Cardiac fibroblast (primary cell): Measurements from ENCODE around the gene SNX19.
A peak's percentile ranks its signal among the peaks of the same experiment; 100 is the strongest.

Experiments used
- DNase-seq, 2 donors: peaks; one replicate each; pipeline versions ENCODE4 v3.0.0 to v3.0.0-alpha.2; 2010; ENCODE audit warnings: low read depth in 2 of 2
- H3K4me3 ChIP-seq, 2 donors: replicated peaks in 1 of 2; 1 replicate in 1 of 2; 2 replicates in 1 of 2; pipeline ENCODE4 v1.5.1; 2011; ENCODE audit warnings: low read depth in 2 of 2, low read length in 2 of 2, mild to moderate bottlenecking in 2 of 2, moderate library complexity in 1 of 2
- TF ChIP-seq, protein P1 (sequence below): IDR thresholded peaks from one replicate; pipeline ENCODE4 v1.5.1; 2011; ENCODE audit warnings: low read depth, mild to moderate bottlenecking, low read length, inconsistent platforms

The SNX19 gene, protein sequence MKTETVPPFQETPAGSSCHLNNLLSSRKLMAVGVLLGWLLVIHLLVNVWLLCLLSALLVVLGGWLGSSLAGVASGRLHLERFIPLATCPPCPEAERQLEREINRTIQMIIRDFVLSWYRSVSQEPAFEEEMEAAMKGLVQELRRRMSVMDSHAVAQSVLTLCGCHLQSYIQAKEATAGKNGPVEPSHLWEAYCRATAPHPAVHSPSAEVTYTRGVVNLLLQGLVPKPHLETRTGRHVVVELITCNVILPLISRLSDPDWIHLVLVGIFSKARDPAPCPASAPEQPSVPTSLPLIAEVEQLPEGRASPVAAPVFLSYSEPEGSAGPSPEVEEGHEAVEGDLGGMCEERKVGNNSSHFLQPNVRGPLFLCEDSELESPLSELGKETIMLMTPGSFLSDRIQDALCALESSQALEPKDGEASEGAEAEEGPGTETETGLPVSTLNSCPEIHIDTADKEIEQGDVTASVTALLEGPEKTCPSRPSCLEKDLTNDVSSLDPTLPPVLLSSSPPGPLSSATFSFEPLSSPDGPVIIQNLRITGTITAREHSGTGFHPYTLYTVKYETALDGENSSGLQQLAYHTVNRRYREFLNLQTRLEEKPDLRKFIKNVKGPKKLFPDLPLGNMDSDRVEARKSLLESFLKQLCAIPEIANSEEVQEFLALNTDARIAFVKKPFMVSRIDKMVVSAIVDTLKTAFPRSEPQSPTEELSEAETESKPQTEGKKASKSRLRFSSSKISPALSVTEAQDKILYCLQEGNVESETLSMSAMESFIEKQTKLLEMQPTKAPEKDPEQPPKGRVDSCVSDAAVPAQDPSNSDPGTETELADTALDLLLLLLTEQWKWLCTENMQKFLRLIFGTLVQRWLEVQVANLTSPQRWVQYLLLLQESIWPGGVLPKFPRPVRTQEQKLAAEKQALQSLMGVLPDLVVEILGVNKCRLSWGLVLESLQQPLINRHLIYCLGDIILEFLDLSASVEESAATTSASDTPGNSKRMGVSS

DNA sequence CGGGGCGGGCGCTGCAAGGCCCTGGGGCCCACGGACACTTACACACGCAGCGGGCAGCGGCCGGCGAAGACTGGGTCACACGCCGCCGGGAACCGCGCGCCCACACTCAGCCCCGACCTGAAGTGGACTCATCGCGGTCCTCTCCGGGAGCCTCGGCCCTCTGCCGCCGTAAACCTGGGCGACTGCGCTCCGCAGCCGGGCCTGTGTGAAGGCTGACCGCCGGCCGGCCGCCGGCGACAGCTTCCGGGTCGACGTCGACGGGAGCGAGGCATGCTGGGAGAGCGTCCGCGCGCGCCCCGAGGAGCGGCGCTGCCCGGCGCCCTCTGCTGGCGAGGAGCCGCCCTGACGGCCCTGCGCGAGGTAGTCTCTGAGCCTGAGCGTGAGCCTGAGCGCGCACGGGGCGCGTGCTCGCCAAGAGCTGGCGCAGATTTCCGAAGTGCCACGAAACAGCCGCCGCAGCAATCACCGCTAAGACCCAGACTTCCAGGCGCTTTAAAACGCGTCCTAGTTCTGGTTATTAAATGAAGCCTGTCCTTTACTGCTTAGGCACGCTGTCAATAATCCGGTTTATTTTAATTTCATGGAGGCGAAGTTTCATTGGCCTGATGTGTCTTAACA, at the start of gene SNX19:
TSS of gene SNX19 (minus strand) at position 242 of the 618 bp plus-strand sequence. CDS start 540 bp downstream, outside the sequence.
- TF ChIP-seq, protein P1, sequence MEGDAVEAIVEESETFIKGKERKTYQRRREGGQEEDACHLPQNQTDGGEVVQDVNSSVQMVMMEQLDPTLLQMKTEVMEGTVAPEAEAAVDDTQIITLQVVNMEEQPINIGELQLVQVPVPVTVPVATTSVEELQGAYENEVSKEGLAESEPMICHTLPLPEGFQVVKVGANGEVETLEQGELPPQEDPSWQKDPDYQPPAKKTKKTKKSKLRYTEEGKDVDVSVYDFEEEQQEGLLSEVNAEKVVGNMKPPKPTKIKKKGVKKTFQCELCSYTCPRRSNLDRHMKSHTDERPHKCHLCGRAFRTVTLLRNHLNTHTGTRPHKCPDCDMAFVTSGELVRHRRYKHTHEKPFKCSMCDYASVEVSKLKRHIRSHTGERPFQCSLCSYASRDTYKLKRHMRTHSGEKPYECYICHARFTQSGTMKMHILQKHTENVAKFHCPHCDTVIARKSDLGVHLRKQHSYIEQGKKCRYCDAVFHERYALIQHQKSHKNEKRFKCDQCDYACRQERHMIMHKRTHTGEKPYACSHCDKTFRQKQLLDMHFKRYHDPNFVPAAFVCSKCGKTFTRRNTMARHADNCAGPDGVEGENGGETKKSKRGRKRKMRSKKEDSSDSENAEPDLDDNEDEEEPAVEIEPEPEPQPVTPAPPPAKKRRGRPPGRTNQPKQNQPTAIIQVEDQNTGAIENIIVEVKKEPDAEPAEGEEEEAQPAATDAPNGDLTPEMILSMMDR, result peak; percentile 54
- peak; percentile 91 to 95 for DNase-seq
- H3K4me3 ChIP-seq, result peak within 1 kb of the TSS; percentile 64 to 71

DNA sequence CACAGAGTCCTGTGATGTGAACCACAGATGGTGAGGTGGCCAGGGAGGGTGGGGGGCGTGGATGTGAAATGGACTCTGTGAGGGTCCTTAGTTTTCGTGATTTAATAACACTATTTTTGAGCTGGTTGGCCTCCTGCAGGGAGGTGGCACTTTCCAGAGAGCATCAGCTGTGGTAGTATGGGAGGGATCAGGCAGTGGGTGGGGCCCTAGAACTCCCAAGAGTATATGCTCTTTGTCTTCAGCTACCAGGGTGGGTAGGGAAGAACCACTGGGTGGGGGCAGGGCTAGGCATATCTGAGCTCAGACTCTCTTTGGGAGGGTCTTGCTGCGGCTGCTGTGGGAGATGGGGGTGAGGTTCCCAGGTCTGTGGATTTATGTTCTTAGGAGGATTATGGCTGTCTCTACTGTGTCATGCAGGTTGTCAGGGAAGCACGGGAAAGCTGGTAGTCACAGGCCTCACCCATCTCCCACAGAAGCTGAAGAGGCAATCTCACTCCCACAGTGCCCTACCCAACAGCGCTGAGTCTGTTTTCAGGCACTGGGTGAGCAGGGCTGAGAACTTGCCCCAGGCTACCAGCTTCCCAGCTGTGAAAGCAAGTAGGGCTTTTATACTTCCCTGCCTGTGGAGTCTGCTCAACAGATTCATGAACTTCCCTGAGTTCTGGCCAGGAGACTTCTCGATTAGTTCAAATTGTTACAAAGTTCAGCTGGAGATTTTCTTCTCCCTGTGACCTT, 47.9 kb upstream of the SNX19 start:
- H3K4me3 ChIP-seq, result no peak overlapping the region
- no peak for DNase-seq
- TF ChIP-seq, protein P1, result no peak

DNA sequence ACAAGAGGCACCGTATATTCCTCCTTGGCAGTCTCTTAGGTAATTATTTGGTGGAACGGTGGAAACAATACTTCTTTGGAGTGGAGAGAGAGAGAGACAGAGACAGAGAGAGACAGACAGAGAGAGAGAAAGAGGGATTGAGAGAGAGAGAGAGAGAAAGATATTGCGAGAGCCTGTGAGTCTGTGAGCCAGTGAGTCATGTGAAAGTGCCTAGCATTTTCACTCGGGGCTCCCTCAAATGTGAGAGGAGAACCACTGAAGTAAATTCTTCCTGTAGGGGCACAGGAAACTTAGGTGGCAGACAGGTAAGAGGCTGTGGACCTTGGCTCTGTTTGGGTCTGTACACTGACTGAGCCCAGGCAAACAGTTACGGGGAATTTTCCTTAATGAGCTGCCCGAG, 31.6 kb upstream of the SNX19 start:
- no peak overlapping the region for H3K4me3 ChIP-seq
- DNase-seq, result peak; percentile 3 to 12
- TF ChIP-seq, protein P1, result no peak

DNA sequence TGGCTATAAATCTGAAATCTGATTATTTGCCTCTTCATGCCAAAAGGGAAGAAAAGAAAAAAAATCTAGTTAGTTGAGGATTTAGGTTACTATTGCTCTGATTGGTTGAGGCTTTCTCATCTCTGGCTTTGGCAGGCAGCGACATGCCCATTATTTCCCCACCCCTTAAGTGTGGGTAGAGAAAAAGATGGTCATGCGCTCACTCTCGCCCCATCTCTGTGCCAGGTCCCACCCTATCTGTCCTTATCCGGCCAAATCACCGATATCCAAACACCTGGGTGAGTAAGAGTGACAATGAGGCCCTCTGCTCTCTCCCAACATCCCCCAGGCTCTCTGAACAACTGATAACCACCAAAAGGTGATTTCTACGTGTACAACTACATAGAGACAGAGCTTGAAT, 31.2 kb upstream of the SNX19 start:
- H3K4me3 ChIP-seq, result no peak overlapping the region
- DNase-seq, result no peak
- TF ChIP-seq, protein P1, result no peak

DNA sequence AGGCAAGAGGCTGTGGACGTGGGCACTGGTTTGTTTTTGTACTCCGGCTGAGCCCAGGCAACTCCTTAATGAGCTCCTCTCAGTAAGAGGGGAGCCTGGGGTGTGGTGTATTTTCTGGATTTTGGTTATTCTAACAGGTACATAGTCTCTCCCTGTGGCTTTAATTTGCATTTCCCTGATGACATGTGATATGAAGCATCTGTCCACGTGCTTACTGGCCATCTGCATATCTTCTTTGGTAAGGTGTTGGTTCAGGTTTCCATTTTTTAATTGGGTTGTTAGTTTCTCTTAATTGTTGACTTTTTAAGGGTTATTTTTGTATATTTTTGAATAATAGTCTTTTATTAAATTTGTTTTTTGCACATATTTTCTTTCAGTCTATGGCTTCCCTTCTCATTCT, 30.8 kb upstream of the SNX19 start:
- no peak for DNase-seq
- H3K4me3 ChIP-seq, result no peak overlapping the region
- TF ChIP-seq, protein P1, result no peak

DNA sequence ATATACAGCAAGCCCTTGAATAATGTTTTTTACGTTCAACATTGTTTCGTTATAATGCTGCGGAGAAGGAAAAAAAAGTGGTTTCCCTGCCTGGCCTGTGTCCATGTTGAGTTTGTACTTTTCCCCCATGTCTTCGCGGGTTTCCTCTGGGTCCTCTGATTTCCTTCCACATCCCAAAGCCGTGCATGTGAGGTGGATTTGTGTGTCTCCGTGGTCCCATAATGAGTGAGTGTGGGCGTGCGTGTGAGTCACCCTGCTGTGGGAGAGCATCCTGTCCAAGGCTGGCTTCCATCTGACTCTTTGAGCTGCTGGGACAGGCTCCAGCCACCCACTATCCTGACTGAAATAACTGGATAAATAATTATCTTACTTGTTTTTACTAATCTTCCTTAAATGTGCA, 29.6 kb upstream of the SNX19 start:
- TF ChIP-seq, protein P1, result no peak
- DNase-seq, result peak; percentile 72 to 79

More for the DNA sequence above, 29.6 kb upstream of the SNX19 start:
- no peak overlapping the region for H3K4me3 ChIP-seq
